Caco-2 (cell line): Measurements from ENCODE around the gene LRIG1. TPM values are rescaled to one million over a fixed set of nuclear protein-coding genes. Genes with fewer than 3 reads are reported as not detected.
A peak's percentile ranks its signal among the peaks of the same experiment; 100 is the strongest.

Source experiments
- BruUV-seq: library from RNA; stranded (reverse); fragments of 400-500 nt; replicated peaks from 2 replicates; lab custom pipeline; 2021; lab: Mats Ljungman, UMichigan
- CTCF ChIA-PET: fragments of 300-600 bp; sonication (Branson Sonifier 250); formaldehyde crosslinking; loops from one replicate; lab custom pipeline; 2022; ENCODE audit warnings: antibody characterized with exemption; lab: Charles Lee
- POLR2A ChIA-PET: fragments of 300-600 bp; sonication (Branson Sonifier 250); formaldehyde crosslinking; loops from one replicate; lab custom pipeline; 2022; ENCODE audit warnings: antibody characterized with exemption; lab: Charles Lee
- DNase-seq, 2 experiments: peaks; one replicate each; pipeline versions ENCODE4 v3.0.0 to v3.0.0-alpha.2; 2020 to 2022
- H3K27me3 ChIP-seq: replicated peaks from 2 replicates; pipeline ENCODE4 v1.6.0; 2011; ENCODE audit warnings: low read length; ENCODE audit not compliant: control insufficient read depth, insufficient read depth
- H3K36me3 ChIP-seq: 2 replicates; pipeline ENCODE4 v1.5.1; 2011; ENCODE audit warnings: low read length; ENCODE audit not compliant: control insufficient read depth, insufficient read depth
- H3K4me1 ChIP-seq: fragments of 250-450 bp; sonication (Bioruptor Pico); 2 replicates; pipeline ENCODE4 v1.5.1; 2020; ENCODE audit warnings: mild to moderate bottlenecking
- H3K4me3 ChIP-seq: 2 replicates; pipeline ENCODE4 v1.5.1; 2011; ENCODE audit warnings: low read depth, mild to moderate bottlenecking, control low read depth, low read length
- H3K9me3 ChIP-seq: fragments of 250-450 bp; sonication (Bioruptor Pico); 2 replicates; pipeline ENCODE4 v1.5.1; 2020; ENCODE audit warnings: mild to moderate bottlenecking, moderate library complexity
- H3K27ac Mint-ChIP-seq: one replicate; pipeline ENCODE4 v1.8.0; 2022; ENCODE audit warnings: mixed read lengths; ENCODE audit not compliant: unreplicated experiment
- H3K27me3 Mint-ChIP-seq: one replicate; pipeline ENCODE4 v1.8.0; 2022; ENCODE audit warnings: mixed read lengths; ENCODE audit not compliant: insufficient read depth, unreplicated experiment
- H3K36me3 Mint-ChIP-seq: one replicate; pipeline ENCODE4 v1.8.0; 2022; ENCODE audit warnings: mild to moderate bottlenecking, mixed read lengths; ENCODE audit not compliant: insufficient read depth, unreplicated experiment
- H3K4me1 Mint-ChIP-seq: one replicate; pipeline ENCODE4 v1.8.0; 2022; ENCODE audit warnings: low read depth, mixed read lengths; ENCODE audit not compliant: unreplicated experiment
- H3K4me3 Mint-ChIP-seq: one replicate; pipeline ENCODE4 v1.8.0; 2022; ENCODE audit warnings: mild to moderate bottlenecking, moderate library complexity, mixed read lengths; ENCODE audit not compliant: unreplicated experiment
- H3K9me3 Mint-ChIP-seq: one replicate; pipeline ENCODE4 v1.8.0; 2022; ENCODE audit warnings: mixed read lengths; ENCODE audit not compliant: unreplicated experiment
- CTCF ChIP-seq, 2 experiments: fragments of 200-600 bp in 1 of 2; IDR thresholded peaks; 1 replicate in 1 of 2; 2 replicates in 1 of 2; pipeline versions ENCODE4 v1.5.1 to v1.8.0; 2011 to 2022; ENCODE audit warnings: antibody characterized with exemption in 1 of 2, control low read depth in 1 of 2, inconsistent platforms in 1 of 2, low read depth in 1 of 2, low read length in 1 of 2, mild to moderate bottlenecking in 1 of 2, moderate library complexity in 1 of 2; ENCODE audit not compliant: insufficient read depth in 1 of 2, severe bottlenecking in 1 of 2, unreplicated experiment in 1 of 2
- intact Hi-C: fragments of 100-400 bp; cut with micrococcal nuclease; formaldehyde crosslinking; loops from one replicate; pipeline ENCODE4 v1.10.0; 2022; ENCODE audit not compliant: unreplicated experiment
- total RNA-seq: library from RNA; stranded (reverse); gene quantifications from 2 replicates; pipeline ENCODE4 v1.2.3, GENCODE V29; 2022

LRIG1 gene
- total RNA-seq, 1 experiment from 2014 or later: 43.4 TPM

- Mint-ChIP-seq H3K27ac (no peak overlapping the region), H3K4me1 (peaks cover 13% of the 10 kb centered on the region), H3K4me3 (no peak overlapping the region), H3K27me3 (no peaks in the 10 kb centered on the region), H3K9me3 (no peaks in the 10 kb centered on the region), H3K36me3 (peaks cover 33% of the 10 kb centered on the region)
- no peak for TF ChIP-seq CTCF (IDR thresholded peaks at IDR 0.05; ENCODE audit: insufficient read depth in 1 of 2, low read depth in 1 of 2, low read length in 1 of 2, severe bottlenecking in 1 of 2, unreplicated experiment in 1 of 2)
- Histone ChIP-seq H3K9me3 (no peaks in the 10 kb centered on the region), H3K27me3 (no peaks in the 10 kb centered on the region), H3K4me3 (no peak overlapping the region), H3K4me1 (peaks cover 4% of the 10 kb centered on the region; the same call in 1 of the 2 replicates), H3K36me3 (0 out of 2 replicates have a peak, but pooled peaks cover 1% of the 10 kb centered on the region)
- DNase-seq: peak; percentile 18 to 50
- ChIA-PET CTCF (no interaction called here), POLR2A (no interaction called here)
- intact Hi-C loops: no loop called here
- BruUV-seq: no TSS peak
Measured at GRCh38 chr3:66442254-66443117, 58.3 kb downstream of the LRIG1 start.

GRCh38 chr3:66441692-66442091, 59.1 kb downstream of the LRIG1 start:
- ChIA-PET POLR2A (no interaction called here), CTCF (no interaction called here)
- H3K4me3 ChIP-seq: no peak overlapping the region
- peaks cover 1% of the 10 kb centered on the region; the same call in 1 of the 2 replicates for H3K36me3 ChIP-seq
- Mint-ChIP-seq H3K36me3 (peaks cover 38% of the 10 kb centered on the region), H3K9me3 (no peaks in the 10 kb centered on the region), H3K4me3 (no peak overlapping the region), H3K4me1 (peaks cover 13% of the 10 kb centered on the region), H3K27me3 (no peaks in the 10 kb centered on the region), H3K27ac (no peak overlapping the region)
- peaks cover 4% of the 10 kb centered on the region; the same call in 1 of the 2 replicates for H3K4me1 ChIP-seq
- TF ChIP-seq CTCF (IDR thresholded peaks at IDR 0.05; ENCODE audit: insufficient read depth in 1 of 2, low read depth in 1 of 2, low read length in 1 of 2, severe bottlenecking in 1 of 2, unreplicated experiment in 1 of 2): no peak
- H3K9me3 ChIP-seq: no peaks in the 10 kb centered on the region
- BruUV-seq: no TSS peak
- no peaks in the 10 kb centered on the region for H3K27me3 ChIP-seq
- no peak for DNase-seq
- intact Hi-C loops: no loop called here

GRCh38 chr3:66441129-66441528, 59.7 kb downstream of the LRIG1 start:
- no TSS peak for BruUV-seq
- Histone ChIP-seq H3K36me3 (peaks cover 1% of the 10 kb centered on the region; the same call in 1 of the 2 replicates), H3K4me1 (peaks cover 4% of the 10 kb centered on the region; the same call in 1 of the 2 replicates), H3K9me3 (no peaks in the 10 kb centered on the region), H3K4me3 (no peak overlapping the region), H3K27me3 (no peaks in the 10 kb centered on the region)
- no peaks in the 10 kb centered on the region for H3K27me3 Mint-ChIP-seq
- intact Hi-C loops: no loop called here
- ChIA-PET CTCF (no interaction called here), POLR2A (no interaction called here)
- DNase-seq: no peak
- H3K36me3 Mint-ChIP-seq: peaks cover 35% of the 10 kb centered on the region
- H3K27ac Mint-ChIP-seq: no peak overlapping the region
- H3K4me1 Mint-ChIP-seq: peaks cover 13% of the 10 kb centered on the region
- TF ChIP-seq CTCF (IDR thresholded peaks at IDR 0.05; ENCODE audit: insufficient read depth in 1 of 2, low read depth in 1 of 2, low read length in 1 of 2, severe bottlenecking in 1 of 2, unreplicated experiment in 1 of 2): no peak
- no peak overlapping the region for H3K4me3 Mint-ChIP-seq
- H3K9me3 Mint-ChIP-seq: no peaks in the 10 kb centered on the region
